GM19193 (cell line): Measurements from ENCODE around the gene IGSF22.

ENCODE experiments used
- POLR2A ChIP-seq: IDR thresholded peaks from 4 replicates; pipeline ENCODE4 v1.6.1; 2011; ENCODE audit not compliant: insufficient read depth, insufficient read length; ENCODE audit errors: extremely low read depth

The IGSF22 gene

DNA sequence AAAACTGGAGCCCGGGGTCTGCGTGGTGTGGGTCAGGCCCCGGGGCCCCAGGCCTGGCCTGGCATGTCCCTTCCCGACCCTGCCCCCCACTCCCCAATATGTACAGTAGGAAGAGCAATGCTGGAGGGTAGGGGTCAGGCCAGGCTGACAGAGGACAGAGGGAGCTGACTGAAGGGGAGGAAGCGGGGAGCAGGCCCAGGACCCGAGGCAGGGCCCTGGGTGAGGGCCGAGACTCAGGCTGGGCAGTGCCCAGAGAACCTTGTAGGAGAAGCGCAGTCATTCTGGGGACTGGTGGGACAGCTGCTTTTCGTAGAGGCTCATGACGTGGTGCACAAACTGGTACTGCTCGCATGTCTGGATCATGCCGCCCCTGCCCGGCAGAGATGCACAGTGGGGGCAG lies 2.7 kb upstream of the IGSF22 start:
- no peak for TF ChIP-seq POLR2A

- TF ChIP-seq POLR2A: no peak
Measured at GRCh38 chr11:18727479-18728236, 1.7 kb upstream of the IGSF22 start.

DNA sequence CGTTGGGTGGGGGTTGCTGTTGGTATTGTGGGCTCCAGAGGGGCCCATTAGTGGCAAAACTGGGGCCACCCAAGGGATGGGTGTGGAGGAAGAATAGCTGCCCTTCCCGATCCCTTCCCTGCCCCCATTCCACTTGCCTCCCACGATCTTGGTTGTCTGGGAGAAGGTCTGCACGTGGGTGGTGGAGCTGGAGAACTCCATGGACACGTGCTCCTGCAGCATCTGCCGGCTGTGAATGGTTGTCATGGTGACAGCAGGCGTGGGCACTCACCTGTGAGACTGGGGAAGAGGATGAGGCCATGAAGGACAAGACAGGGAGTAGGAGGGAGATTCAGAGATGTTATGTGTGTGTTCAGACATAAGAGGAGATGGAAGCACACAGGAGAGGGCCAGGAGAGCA lies 2.0 kb downstream of the IGSF22 start:
- no peak for TF ChIP-seq POLR2A

- TF ChIP-seq POLR2A: no peak
Measured at GRCh38 chr11:18722293-18722637, 3.7 kb downstream of the IGSF22 start.

DNA sequence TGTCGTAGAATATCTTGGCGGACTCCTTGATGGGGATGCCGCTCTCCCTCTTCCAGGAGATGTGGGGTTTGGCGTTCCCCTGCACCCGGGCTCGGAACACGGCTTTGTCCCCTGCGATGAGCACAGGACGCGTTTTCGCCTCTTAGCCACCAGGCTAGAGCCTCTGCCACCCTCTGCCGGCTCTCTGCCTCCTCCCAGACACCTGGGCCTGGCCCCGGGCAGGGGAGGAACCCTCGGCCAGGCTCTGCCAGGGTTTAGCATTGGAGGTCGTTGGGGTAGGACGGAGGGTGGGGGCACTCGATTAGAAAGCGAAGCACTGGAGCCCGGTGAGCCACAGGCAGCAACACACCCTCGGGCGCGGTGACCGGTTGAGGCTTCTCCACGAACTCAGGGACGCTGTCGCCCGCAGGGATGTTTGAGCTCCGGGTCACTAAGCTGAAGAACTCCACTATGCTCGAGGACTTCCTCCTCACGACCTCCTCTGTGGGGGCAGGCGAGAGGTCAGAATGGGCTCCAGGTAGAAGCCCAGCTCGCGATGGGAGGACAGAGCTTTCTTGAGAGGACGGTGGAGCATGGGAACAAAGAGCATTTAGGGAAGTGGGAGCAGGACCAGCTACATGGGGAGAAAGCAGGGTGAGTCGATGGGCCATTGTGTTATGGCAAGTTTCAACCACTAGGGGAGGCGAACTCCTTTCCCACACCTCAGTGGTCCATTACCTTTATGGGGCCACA lies 4.3 kb downstream of the IGSF22 start:
- no peak for TF ChIP-seq POLR2A

DNA sequence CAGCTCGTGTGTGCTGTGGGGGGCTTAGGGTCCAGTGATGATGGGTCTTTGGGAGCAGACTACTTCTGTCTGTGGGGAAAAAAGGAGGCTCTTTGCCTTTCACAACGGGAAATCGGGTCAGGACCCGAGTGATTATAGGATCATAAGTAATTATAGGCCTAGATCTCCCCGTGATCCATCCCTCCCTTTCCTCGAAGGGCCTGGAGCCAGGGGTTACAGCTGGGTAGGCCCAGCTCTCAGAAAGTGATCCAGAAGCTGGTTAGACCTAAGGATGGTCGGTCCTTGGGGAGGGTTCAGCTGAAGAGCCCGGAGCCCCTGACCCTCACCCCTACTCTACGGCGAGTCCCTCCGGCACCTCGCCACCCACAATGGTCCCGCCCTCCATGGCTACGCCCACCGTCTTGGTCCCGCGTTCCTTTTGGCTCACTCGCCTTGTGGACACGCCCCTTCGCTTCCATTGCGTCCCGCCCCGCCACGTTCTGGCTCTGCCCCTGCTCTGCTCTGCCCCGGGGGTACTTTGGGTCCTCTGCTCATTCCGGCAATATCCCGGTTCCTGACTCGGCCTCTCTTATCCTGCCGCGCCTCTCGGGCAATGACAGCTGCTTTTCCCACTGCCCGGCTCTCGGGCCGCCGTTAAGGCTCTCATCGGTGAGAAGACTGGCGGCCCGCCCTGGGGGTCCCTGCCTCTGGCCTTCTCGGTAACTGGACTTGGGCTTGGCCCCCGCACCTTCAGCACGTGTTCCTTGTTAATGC lies 5.0 kb downstream of the IGSF22 start:
- TF ChIP-seq POLR2A: no peak

GRCh38 chr11:18720091-18720807 lies 5.7 kb downstream of the IGSF22 start:
- no peak for TF ChIP-seq POLR2A

DNA sequence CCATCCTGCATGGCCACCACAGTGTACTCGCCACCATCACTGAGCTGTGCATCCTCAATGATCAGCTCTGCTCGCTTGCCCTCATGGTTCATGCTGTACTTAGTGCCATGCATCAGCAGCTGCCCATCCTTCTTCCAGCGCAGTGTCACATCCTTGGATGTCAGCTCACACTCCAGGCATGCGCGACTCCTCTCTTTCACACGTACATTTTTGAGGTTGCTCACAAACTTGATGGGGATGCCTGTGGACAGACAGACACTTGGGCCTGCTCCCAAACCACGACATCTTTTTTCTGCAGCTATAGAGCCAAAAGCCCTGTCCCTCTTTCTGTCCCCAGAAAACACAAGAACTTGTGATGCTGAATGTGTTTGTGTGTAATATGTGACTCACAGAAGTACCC lies 10.5 kb downstream of the IGSF22 start:
- TF ChIP-seq POLR2A: no peak

- no peak for TF ChIP-seq POLR2A
Measured at GRCh38 chr11:18714443-18714780, 11.6 kb downstream of the IGSF22 start.

DNA sequence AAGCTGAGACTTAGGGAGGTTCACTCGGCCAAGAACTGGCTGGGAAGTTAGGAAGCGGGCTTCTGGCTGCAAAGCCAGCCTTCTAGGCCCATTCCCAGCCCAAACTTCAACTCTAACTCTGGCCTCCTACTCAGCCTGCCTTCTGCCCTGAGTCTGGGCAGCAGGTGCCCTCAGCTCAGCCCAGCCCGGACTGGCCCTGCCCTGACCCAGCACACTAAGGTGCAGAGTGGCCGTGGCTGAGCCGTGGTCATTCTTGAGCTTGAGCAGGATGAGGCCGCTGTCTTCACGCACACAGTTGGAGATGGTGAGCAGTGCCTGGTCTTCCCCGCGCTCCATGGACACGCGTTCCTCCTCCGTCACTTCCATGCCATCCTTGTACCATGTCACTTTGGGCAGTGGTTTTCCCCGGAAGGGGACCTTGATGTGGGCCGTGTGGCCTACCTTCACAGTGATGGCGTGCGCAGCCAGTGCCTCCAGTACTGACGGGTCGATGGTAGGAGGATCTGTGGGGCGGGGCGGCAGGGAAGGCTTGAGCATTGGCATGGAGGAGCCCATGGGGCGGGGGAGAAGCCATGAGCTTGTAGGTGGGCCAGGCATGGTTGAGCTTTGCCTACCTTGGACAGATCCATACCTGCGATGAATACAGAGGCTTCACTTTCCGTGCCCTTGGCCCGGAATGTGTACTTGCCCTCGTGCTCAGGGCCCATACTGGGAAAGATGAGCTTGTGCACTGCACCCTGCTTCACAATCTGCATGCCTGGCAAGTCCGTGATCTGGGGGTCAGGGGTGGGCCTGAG lies 12.1 kb downstream of the IGSF22 start:
- TF ChIP-seq POLR2A: no peak

GRCh38 chr11:18710545-18710944 lies 15.4 kb downstream of the IGSF22 start:
- no peak for TF ChIP-seq POLR2A

DNA sequence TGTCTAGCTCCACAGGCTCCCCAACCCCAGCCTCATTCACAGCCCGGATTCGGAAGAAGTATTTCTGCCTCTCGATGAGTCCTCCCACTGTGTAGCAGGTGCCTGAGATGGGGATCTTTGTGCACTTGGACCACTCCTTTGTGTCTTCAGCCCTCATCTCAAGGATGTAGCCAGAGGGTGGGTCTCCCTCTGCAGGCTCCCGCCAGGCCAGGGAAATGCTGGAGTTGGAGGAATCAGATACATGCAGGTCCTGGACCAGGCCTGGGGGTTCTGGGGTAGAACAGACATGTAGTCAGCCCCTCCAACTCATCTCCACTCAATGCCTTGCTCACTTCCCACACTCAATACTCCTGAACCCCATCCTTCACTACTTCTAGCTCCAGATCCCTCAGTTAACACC lies 16.6 kb downstream of the IGSF22 start:
- no peak for TF ChIP-seq POLR2A

- no peak for TF ChIP-seq POLR2A
Measured at GRCh38 chr11:18707811-18708340, 18.1 kb downstream of the IGSF22 start.
